HG02759 (cell line): ENCODE data around the gene LIN7B.
"Not testable (repeated sequence)": the region's sequence is repeated elsewhere in the genome, so short reads cannot be mapped to it uniquely, and the experiment has no call there.

Experiments
- ATAC-seq: cut with Tn5 transposase; IDR thresholded peaks from one replicate; pipeline ENCODE4 v1.9.1; 2021; ENCODE audit warnings: mild to moderate bottlenecking, moderate library complexity; ENCODE audit not compliant: unreplicated experiment

The LIN7B gene, protein sequence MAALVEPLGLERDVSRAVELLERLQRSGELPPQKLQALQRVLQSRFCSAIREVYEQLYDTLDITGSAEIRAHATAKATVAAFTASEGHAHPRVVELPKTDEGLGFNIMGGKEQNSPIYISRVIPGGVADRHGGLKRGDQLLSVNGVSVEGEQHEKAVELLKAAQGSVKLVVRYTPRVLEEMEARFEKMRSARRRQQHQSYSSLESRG

DNA sequence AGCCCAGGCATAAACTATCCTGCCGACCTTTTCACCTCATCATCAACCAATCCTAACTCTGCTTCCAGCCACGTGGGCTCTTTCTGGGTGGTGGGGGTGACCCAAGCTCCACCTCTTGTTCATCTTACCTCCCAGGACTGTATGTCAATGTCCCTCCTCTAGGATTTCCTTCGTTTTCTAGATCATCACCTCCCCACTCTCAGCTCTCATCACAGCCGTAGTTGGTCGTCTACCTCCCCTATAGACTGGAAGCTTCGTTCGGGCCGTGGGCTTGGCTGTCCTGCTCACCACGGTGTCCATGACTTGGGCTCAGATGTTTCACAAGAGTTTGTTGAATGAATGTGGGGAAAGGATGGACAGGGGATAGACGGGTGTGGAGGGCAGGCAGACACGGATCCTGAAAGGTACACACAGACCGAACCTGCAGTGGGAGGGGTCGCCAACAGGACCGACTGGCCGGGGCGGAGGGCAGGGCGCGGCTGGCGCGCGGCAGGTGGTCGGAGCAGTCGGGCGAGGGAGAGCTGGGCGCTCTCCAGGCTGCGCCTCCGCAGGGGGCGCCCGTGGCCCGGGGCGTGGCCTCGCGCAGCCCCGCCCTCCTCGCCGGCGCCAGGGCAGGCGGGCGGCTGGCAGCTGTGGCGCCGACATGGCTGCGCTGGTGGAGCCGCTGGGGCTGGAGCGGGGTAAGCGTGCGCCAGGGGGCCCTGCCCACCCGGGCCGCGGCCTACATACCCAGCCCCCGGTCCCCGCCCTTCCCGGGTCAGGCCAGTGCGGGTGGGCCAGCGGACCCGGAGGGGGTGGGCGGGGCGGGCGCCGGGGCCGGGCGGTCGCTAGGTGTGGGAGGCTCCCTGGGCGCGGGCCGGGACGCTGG is at the start of gene LIN7B:
TSS of gene LIN7B (plus strand) at position 609 of the 868 bp plus-strand sequence. CDS start at position 644, 35 bp downstream.
- ATAC-seq = peak; percentile 60

DNA sequence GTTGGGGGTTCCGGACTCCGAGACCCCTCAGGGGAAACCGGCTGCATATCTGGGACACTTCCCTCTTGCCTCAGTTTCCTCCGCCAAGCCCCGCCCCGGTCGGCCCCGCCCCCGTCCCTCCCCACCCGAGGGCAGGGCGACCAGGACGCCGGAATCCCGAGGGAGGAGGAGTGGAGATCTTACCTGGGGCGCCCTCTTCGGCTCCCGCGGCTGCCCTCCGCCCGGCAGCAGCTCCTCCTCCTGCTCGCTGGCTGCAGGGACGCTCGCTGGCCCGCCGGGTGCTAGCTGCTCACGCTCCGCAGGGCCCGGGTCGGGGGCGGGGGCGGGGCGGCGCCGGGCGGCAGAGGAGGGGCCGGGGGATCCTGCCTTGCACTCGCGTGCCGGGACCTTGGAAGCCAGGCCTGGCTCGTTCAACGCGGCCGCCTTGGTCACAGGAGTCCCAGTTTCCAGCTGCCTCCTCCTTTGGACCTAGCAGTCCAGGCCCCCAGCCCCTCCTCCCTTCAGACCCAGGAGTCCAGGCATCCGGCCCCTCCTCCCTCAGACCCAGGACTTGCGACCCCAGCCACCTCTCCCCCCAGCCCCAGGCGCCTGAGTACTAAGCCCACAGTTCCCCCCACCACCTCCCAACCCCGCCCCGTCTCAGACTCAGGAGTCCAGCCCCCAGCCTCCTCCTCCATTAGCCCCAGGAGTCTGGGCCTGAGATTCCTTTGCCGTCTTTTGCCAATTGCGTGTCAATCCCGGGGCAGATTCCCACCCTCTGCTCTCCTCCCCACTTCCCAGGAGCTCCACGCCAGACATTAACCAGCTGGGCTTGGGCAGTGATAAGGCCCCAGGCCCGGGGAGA is 49.2 kb upstream of the LIN7B start, which contains the start of gene NTF4:
TSS of gene NTF4 (minus strand) at position 51 of the 844 bp plus-strand sequence. CDS start 2,821 bp downstream, outside the sequence.
- no peak for ATAC-seq

DNA sequence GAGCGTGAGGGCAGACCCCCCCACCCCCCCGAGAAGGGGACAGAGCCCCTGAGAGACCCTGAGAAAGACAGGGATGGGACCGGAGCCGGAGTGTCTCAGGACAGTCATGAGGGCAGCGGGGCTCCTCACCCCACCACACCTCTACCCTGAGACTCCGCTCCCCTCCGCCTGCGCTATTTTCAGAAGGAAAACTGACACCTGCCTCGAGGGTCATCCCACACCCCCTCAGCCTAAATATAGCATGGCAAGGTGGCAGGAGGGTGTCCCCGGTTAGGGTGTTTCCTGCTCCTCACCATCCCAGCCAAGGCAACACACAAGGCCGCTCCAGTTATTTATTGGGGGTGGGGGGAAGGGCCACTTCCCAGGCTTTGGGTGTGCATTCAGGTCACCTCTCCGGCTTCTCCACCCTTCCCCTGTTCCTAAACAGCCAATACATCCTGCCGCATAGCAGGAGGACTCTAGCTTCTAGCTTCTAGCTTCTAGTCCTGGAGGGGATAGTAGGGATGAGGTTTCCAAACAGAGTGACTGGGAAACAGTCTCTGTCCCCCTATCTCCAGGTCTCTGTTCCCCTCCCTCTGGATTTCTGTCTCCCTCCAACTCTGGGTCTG is 48.2 kb upstream of the LIN7B start:
- ATAC-seq = no peak

DNA sequence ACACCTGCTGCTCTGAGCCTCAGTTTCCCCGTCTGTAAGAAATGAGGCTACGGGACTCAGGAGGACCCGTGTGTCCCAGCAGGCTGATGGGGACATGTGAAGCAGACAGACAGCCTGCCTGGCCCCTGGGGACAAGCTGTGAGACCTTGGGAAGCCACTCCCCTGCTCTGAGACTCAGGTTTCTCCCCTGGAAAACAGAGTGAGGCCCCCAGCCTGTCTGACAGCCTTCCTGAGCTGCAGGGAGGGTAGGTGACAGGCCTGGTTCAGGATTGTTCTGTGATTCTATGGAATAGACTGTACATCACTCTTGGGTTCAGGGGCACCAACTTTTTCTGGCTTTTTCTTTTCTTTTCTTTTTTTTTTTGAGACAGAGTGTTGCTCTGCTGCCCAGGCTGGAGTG is 46.6 kb upstream of the LIN7B start:
- no peak for ATAC-seq

DNA sequence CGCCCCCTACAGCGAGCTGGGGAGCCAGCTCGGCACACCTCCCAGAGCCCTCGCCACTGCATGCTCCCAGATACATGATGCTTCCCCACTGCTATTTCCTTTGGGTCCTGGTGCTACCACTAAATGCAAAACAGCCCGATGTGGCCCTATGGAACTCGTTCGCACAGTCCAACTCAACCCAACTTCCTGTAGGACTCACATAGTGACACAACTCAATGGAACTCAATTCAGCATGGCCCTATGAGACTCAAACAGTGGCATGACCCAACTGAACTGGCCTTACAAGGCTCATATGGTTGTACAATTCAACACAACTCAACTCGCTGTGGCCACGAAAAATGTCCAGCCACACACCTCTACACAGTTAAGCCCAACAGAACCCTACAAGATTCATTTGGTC is 45.1 kb upstream of the LIN7B start:
- no peak for ATAC-seq

DNA sequence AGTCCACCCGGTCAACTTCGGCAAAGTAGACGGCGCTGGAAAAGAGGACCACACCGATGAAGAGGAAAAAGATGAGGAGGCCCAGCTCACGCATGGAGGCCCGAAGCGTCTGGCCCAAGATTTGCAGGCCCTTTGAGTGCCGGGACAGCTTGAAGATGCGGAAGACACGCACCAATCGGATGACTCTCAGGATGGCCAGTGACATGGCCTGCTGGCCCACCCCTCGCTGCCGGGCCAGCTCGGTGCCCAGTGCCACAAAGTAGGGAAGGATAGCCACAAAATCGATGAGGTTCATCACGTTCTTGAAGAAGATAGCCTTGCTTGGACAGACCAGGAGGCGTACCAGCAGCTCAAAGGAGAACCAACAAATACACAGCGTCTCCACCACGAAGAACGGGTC is 43.8 kb upstream of the LIN7B start:
- ATAC-seq = no peak

DNA sequence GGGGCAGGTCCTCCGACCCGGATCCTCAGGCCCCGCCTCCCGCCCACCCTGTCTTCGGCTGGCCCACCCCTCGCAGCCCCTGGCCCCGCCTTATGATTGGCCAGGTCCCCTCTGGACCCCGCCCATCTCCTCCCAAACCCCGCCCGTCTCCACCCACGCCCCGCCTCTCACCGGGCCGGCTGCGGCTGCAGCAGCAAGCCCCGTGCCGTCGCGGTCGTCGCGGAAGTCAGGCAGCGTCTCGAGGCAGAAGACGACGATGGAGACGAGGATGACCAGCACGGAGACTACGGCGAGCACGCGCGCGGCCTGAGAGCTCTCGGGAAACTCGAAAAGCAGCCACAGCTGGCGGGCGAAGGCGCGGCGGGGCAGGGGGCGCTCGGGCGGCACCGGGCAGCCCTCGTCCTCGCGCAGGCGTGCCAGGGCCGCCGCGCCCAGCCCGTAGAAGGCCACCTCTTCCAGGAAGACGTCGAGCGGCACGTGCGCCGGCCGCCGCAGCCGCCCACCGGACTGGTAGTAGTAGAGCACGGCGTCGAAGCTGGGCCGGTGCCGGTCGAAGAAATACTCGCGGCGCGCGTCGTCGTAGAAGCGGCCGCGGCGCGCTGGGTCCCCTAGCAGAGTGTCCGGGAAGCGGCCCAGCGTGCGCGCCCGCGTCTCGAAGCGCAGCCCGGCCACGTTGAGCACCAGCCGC is 42.2 kb upstream of the LIN7B start:
- ATAC-seq = no peak

DNA sequence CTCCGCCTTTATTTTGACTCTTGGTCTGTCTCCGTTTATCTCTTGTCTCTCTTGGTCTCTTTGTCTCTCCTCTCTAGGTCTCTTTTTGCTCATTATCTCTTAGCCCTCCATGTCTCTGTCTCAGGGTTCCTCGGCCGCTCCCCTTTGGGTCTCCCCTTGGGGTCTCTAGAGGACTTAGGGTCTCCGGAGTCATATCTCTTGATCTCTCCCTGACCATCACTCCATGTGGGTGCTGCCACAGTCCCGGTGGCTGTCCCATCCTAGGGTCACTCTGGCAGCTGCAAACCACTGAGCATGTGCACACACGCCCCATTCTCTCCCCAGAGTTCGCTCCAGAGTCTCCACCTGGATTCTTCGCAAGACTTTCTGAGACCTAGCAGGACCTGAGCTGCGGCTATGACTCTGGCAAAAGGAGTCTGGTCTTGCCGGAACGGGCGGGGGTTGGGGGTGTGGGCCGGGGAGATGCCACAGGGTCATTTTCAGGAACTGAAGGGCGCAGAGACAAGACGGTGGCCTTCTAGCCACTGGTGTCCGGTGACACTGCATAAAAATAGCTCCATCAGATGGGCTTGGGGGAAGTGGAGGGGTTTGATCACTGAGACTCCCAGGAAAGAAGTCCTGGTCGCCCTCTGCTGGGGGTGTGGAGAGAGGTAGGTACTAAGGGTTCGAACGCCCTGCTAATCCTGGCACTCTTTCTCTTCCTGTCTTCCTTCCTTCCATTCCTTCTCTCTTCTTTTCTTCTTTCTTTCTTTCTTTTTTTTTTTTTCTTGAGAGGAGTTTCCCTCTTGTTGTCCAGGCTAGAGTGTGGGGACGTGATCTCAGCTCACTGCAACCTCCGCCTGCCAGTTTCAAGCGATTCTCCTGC is 40.4 kb upstream of the LIN7B start:
- ATAC-seq = no peak

DNA sequence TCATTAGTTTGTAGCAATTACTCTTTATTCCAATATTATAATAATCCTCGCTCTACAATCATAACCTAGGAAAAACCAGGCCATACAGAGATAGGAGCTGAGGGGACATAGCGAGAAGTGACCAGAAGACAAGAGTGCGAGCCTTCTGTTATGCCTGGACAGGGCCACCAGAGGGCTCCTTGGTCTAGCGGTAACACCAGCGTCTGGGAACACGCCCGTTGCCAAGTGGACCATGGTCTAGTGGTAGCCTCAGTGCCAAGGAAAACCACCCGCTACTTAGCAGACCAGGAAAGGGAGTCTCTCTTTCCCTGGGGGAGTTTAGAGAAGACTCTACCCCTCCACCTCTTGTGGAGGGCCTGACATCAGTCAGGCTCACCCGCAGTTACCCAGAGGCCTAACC is 39.3 kb upstream of the LIN7B start:
- not testable (repeated sequence) for ATAC-seq

DNA sequence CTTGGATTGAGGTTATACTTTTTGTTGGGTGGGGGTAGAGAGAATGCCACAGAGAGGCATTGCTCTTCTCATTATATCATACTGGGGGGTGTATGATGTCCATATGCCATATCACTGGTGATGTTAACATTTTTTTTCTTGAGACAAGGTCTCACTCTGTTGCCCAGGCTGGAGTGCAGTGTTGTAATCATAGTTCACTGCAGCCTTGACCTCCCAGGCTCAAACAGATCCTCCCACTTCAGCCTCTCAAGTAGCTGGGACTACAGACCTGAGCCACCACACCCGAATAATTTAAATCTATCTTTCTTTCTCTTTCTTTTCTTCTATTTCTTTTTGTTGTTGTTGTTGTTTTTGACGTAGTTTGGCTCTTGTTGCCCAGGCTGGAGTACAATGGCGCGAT is 33.8 kb upstream of the LIN7B start:
- no peak for ATAC-seq

DNA sequence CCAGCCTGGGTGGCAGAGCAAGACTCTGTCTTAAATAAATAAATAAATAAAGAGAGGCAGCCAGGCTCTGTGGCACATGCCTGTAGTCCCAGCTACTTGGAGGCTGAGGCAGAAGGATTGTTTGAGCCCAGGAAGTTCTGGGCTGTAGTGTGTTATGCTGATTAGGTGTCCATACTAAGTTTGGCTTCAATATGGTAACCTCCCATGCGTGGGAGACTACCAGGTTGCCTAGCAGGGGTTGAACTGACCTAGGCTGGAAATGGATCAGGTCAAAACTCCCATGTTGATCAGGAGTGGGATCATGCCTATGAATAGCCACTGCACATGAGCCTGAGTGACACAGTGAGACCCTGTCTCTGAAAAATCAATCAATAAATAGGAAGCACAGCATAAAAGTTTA is 32.9 kb upstream of the LIN7B start:
- no peak for ATAC-seq

DNA sequence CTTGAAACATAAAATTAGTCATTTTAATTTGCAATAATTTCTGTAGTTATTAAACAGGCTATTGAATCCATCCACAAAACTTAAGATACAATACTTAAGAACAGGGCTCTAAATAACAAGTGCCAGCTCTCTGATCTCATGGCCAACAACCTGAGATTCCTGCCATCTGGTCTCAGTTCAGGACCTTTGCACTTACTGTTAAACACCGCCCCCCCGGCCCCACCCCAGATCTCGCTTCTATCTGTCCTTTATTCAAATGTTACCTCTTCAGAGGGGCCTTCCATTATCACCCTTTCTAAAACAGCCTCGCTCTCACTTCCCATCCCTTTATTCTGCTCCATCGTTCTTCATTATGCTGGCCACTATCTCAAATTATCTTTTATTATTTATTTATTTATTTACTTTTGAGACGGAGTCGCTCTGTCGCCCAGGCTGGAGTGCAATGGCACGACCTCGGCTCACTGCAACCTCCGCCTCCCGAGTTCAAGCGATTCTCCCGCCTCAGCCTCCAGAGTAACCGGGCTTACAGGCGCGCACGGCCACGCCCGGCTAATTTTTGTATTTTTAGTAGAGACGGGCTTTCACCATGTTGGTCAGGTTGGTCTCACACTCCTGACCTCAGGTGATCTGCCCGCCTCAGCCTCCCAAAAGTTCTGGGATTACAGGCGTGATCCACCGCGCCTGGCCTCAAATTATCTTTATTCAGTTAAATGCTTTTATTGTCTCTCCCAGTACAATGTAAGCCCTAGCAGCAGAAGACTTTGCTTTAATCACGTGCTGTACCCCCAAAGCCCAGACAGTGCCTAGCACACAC is 29.8 kb upstream of the LIN7B start:
- ATAC-seq = no peak

DNA sequence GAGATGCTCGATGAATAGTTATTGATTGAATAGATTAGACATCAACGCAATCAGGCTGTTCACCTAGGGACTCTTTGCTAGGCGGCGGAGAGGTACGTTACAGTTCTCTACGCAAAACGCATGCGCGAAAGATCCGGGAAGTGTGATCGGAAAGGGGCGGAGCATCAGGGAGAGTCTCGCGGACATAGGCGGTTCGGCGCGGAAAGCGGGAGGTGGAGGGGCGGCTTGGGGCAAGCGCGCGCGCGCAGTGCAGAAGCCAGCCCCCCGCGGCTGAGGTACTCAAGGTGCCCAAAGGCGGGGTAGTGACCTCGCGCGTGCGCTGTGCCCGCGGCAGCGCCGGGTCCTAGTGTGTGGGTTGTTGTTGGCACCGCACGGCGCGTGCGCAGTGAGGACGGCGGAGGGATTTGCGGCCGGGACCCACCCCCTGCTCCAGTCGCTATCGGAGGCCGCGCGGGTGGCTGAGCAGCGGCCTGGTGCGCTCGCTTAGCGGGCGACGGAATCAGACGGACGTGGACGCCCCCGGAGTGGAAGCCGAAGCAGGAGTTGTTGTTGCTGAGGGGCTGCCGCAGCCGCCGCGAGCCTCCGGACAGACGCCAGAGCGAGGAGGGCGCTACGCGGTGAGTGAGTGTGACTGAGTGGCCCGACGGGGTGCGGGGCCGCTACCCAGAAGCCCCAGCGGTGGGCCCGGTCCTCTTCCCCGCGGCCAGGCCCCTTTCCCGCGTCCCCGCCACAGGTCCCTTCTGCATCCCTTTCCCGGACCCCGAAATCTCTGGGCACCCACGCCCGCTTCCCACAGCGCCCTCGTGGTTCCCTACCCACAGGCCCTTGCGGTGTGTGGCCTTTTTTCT is 28.9 kb upstream of the LIN7B start, which contains the start of gene SNRNP70:
TSS of gene SNRNP70 (plus strand) at position 432 of the 848 bp plus-strand sequence. CDS start 964 bp downstream, outside the sequence.
- peak; percentile 95 for ATAC-seq

DNA sequence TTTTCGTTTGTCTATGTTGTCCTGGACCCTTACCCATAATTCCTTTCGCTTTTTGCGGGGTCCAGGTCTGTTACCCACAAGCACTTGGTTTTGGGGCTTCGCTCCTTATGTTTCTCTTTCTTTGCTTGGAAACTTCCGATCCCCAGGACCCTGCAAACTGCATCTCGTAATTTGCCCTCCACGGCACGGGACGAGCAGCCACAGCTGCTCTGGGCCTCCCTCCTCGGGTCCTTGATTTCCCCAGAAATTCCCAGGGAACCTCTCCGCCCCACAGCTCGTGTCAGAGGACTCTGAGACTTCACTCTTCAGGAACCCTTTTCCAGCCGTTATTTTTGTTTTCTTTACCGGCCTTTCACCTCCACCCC is 28.3 kb upstream of the LIN7B start:
- ATAC-seq = no peak

DNA sequence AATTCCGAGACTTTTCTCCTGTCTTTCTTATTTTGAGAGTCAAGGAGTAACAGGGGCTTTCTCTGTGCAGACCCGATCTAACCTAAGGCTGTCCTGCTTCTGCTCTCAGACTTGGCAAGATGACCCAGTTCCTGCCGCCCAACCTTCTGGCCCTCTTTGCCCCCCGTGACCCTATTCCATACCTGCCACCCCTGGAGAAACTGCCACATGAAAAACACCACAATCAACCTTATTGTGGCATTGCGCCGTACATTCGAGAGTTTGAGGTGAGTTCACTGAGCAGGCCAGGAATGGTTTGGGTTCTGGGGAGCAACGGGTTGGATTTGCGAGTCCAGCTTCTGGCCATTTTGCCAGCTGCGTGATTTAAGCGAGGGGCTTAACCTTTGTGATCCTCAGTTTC is 27.9 kb upstream of the LIN7B start:
- ATAC-seq = no peak

DNA sequence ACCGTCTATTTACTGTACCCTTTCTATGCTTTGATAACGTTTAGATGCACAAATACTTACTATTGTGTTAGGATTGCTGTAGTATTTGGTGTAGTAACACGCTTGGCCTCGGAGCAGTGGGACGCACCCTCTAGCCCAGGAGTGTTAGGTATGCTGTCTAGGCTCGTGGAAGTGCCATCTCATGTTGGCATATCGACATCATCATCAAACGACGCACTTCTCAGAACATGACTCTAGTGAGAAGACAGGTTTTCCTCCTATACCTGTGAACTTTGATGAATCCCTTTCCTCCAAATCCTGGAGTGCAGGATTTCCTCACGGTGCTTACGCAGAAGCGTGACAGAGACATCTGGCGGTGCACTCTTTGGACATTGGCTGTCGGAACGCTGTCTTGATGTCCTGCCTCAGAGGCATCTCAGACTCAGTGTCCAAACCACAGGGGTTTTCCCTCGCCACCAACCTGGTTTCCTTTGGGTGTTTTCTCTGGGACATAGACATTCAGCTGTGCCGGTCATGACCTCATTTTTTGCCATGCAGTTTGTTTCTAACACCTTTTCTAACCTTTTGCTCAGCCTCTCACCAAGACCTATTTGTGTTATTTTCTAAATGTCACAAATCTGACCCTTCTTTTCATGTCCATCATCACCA is 22.7 kb upstream of the LIN7B start:
- ATAC-seq = no peak

DNA sequence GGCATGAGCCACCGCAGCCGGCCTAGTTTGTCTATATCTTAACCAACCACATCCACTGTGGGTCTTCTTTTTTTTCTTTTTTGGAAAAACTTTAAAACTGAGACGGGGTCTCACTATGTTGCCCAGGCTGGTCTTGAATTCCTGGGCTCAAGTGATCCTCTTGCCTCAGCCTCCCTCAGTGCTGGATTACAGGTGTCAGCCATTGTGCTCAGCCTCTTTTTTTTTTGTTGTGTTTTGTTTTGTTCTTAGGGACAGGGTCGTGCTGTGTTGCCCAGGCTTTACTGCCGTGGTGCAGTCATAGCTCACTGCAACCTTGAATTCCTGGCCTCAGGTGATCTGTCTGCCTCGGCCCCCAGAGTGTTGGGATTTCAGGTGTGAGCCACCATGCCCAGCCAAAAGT is 21.5 kb upstream of the LIN7B start:
- no peak for ATAC-seq
